Measurements from ENCODE around the gene PKHD1. TPM values are rescaled to one million over a fixed set of nuclear protein-coding genes. Genes with fewer than 3 reads are reported as not detected.

Gene PKHD1
- total RNA-seq, 1 experiment from 2014 or later = not detected

GRCh38 chr6:51614725-51615124 is 472.7 kb downstream of the PKHD1 start:
- H3K36me3 ChIP-seq (ENCODE audit: control insufficient read depth, insufficient read depth, low read length) = no peaks in the 10 kb centered on the region
- ATAC-seq (no peak), DNase-seq (ENCODE audit: low read depth, low spot score) (no peak)
- intact Hi-C loops (cut with micrococcal nuclease; ENCODE audit: unreplicated experiment) (no loop called here), in situ Hi-C loops (cut with HindIII; ENCODE audit: low pct_unique_long_range_greater_than_20kb, low sequenced_read_pairs) (no loop called here)
- no peaks in the 10 kb centered on the region for H3K27me3 ChIP-seq (ENCODE audit: control insufficient read depth, insufficient read depth, low read length)
- no TSS peak for BruUV-seq (replicated peaks)
- CTCF ChIA-PET = no interaction called here
- H3K27ac ChIP-seq (ENCODE audit: low read length) = no peak overlapping the region
- H3K4me3 ChIP-seq (ENCODE audit: low read depth in 2 of 2, low read length in 2 of 2) = no peak overlapping the region
- H3K4me1 ChIP-seq (ENCODE audit: control insufficient read depth, insufficient read depth, low read length) = no peaks in the 10 kb centered on the region
- TF ChIP-seq CTCF (IDR thresholded peaks at IDR 0.05) (no peak), SIN3A (IDR thresholded peaks at IDR 0.05; ENCODE audit: borderline replicate concordance, insufficient read depth, low read depth, low read length) (no peak), POLR2AphosphoS5 (IDR thresholded peaks at IDR 0.05; ENCODE audit: low read depth, low read length) (no peak), TCF7L2 (IDR thresholded peaks at IDR 0.05; ENCODE audit: low read depth, low read length) (no peak)
- TF ChIP-seq, protein P1, sequence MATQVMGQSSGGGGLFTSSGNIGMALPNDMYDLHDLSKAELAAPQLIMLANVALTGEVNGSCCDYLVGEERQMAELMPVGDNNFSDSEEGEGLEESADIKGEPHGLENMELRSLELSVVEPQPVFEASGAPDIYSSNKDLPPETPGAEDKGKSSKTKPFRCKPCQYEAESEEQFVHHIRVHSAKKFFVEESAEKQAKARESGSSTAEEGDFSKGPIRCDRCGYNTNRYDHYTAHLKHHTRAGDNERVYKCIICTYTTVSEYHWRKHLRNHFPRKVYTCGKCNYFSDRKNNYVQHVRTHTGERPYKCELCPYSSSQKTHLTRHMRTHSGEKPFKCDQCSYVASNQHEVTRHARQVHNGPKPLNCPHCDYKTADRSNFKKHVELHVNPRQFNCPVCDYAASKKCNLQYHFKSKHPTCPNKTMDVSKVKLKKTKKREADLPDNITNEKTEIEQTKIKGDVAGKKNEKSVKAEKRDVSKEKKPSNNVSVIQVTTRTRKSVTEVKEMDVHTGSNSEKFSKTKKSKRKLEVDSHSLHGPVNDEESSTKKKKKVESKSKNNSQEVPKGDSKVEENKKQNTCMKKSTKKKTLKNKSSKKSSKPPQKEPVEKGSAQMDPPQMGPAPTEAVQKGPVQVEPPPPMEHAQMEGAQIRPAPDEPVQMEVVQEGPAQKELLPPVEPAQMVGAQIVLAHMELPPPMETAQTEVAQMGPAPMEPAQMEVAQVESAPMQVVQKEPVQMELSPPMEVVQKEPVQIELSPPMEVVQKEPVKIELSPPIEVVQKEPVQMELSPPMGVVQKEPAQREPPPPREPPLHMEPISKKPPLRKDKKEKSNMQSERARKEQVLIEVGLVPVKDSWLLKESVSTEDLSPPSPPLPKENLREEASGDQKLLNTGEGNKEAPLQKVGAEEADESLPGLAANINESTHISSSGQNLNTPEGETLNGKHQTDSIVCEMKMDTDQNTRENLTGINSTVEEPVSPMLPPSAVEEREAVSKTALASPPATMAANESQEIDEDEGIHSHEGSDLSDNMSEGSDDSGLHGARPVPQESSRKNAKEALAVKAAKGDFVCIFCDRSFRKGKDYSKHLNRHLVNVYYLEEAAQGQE (IDR thresholded peaks at IDR 0.05; ENCODE audit: insufficient read depth in 1 of 2, low read depth in 2 of 2, low read length in 1 of 2) = no peak
- POLR2A ChIA-PET = no interaction called here
- no peaks in the 10 kb centered on the region for H3K9me3 ChIP-seq (ENCODE audit: control insufficient read depth, insufficient read depth, low read depth, low read length)

GRCh38 chr6:51613558-51613957 is 473.9 kb downstream of the PKHD1 start:
- BruUV-seq (replicated peaks) = no TSS peak
- Histone ChIP-seq H3K9me3 (ENCODE audit: control insufficient read depth, insufficient read depth, low read depth, low read length) (no peaks in the 10 kb centered on the region), H3K4me1 (ENCODE audit: control insufficient read depth, insufficient read depth, low read length) (no peaks in the 10 kb centered on the region), H3K4me3 (ENCODE audit: low read depth in 2 of 2, low read length in 2 of 2) (no peak overlapping the region), H3K27ac (ENCODE audit: low read length) (no peak overlapping the region), H3K27me3 (ENCODE audit: control insufficient read depth, insufficient read depth, low read length) (no peaks in the 10 kb centered on the region), H3K36me3 (ENCODE audit: control insufficient read depth, insufficient read depth, low read length) (no peaks in the 10 kb centered on the region)
- intact Hi-C loops (cut with micrococcal nuclease; ENCODE audit: unreplicated experiment) (no loop called here), in situ Hi-C loops (cut with HindIII; ENCODE audit: low pct_unique_long_range_greater_than_20kb, low sequenced_read_pairs) (no loop called here)
- ChIA-PET POLR2A (no interaction called here), CTCF (no interaction called here)
- no peak for DNase-seq (ENCODE audit: low read depth, low spot score)
- TF ChIP-seq TCF7L2 (IDR thresholded peaks at IDR 0.05; ENCODE audit: low read depth, low read length) = no peak
- TF ChIP-seq CTCF (IDR thresholded peaks at IDR 0.05) = no peak
- no peak for TF ChIP-seq SIN3A (IDR thresholded peaks at IDR 0.05; ENCODE audit: borderline replicate concordance, insufficient read depth, low read depth, low read length)
- TF ChIP-seq, protein P1 (IDR thresholded peaks at IDR 0.05; ENCODE audit: insufficient read depth in 1 of 2, low read depth in 2 of 2, low read length in 1 of 2) = no peak
- TF ChIP-seq POLR2AphosphoS5 (IDR thresholded peaks at IDR 0.05; ENCODE audit: low read depth, low read length) = no peak
- no peak for ATAC-seq
